ENCODE measurements around the gene INPP5F. TPM values are rescaled to one million over a fixed set of nuclear protein-coding genes. Genes with fewer than 3 reads are reported as not detected.

INPP5F gene
- total and polyA plus RNA-seq, 4 donors, result 5.6 to 22.9 (median 10.1) TPM

DNA sequence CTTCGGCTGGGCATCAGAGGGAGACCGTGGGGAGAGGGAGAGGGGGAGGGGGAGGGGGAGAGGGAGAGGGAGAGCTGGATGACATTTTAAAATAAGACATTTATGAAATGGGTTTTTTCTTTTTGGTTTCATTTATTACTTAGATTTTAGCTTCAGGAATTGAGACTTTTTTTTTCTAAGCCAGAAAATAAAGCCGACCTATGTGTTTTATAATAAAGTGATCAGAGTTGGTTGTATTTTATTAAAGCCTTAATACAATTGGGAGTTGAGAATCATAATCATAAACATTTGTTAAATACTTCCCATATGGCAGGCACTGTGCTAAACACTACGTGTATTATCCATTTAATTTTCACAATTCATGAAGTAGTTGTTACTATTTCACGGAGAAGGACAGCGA is 70.2 kb downstream of the INPP5F start:
- 91 to 98% methylated on average over 4 to 6 of the region's 6 CpGs for WGBS, 2 donors
- TF ChIP-seq, protein P1, sequence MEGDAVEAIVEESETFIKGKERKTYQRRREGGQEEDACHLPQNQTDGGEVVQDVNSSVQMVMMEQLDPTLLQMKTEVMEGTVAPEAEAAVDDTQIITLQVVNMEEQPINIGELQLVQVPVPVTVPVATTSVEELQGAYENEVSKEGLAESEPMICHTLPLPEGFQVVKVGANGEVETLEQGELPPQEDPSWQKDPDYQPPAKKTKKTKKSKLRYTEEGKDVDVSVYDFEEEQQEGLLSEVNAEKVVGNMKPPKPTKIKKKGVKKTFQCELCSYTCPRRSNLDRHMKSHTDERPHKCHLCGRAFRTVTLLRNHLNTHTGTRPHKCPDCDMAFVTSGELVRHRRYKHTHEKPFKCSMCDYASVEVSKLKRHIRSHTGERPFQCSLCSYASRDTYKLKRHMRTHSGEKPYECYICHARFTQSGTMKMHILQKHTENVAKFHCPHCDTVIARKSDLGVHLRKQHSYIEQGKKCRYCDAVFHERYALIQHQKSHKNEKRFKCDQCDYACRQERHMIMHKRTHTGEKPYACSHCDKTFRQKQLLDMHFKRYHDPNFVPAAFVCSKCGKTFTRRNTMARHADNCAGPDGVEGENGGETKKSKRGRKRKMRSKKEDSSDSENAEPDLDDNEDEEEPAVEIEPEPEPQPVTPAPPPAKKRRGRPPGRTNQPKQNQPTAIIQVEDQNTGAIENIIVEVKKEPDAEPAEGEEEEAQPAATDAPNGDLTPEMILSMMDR (IDR thresholded peaks at IDR 0.05; ENCODE audit: control extremely low read depth, extremely low read depth), result no peak
- Histone ChIP-seq H3K27me3 (ENCODE audit: control insufficient read depth in 3 of 3, insufficient read depth in 3 of 3, low read length in 2 of 3) (no peaks in the 10 kb centered on the region), H3K4me1 (ENCODE audit: control insufficient read depth in 5 of 5, insufficient read depth in 5 of 5, low read length in 5 of 5) (no peaks in the 10 kb centered on the region), H3K27ac (ENCODE audit: low read depth in 1 of 2, low read length in 1 of 2) (no peak overlapping the region), H3K9ac (ENCODE audit: insufficient read depth in 1 of 2, low read length in 2 of 2) (no peak overlapping the region), H3K9me3 (ENCODE audit: control insufficient read depth in 4 of 4, insufficient read depth in 3 of 4, low read length in 3 of 4) (no peaks in the 10 kb centered on the region), H3K36me3 (ENCODE audit: control insufficient read depth in 4 of 4, insufficient read depth in 4 of 4, low read length in 4 of 4) (peaks cover 0 to 4% (median 2%) of the 10 kb centered on the region in 4 donors), H3K4me3 (no peak overlapping the region)
- DNase-seq, result no peak
- ATAC-seq (ENCODE audit: insufficient read depth, low FRiP score), result no peak

DNA sequence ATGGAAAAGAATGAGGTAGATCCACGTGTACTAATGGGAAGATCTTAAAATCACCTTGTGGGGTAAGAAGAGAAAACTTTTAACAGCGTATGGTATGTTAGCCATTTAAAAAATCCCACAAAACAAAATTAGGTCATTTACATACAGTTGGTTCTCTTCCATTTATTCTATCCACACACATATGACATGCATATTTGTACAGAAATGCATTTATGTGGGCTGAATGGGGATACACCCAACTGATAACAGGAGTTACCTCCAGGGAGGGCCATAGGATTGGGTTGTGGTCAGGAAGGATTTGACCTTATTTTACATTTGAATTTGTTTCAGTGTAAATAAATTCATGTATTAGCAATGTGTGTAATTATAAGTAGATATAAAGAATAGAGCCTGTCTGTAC is 75.3 kb downstream of the INPP5F start:
- no peaks in the 10 kb centered on the region for H3K27me3 ChIP-seq (ENCODE audit: control insufficient read depth in 3 of 3, insufficient read depth in 3 of 3, low read length in 2 of 3)
- H3K36me3 ChIP-seq (ENCODE audit: control insufficient read depth in 4 of 4, insufficient read depth in 4 of 4, low read length in 4 of 4), result peaks cover 2 to 12% (median 3%) of the 10 kb centered on the region in 4 donors
- H3K4me3 ChIP-seq, result no peak overlapping the region
- TF ChIP-seq, protein P1 (IDR thresholded peaks at IDR 0.05; ENCODE audit: control extremely low read depth, extremely low read depth), result no peak
- 92 to 96% methylated on average over 2 of the region's 2 CpGs for WGBS, 2 donors
- no peaks in the 10 kb centered on the region for H3K9me3 ChIP-seq (ENCODE audit: control insufficient read depth in 4 of 4, insufficient read depth in 3 of 4, low read length in 3 of 4)
- DNase-seq (no peak), ATAC-seq (ENCODE audit: insufficient read depth, low FRiP score) (no peak)
- no peaks in the 10 kb centered on the region for H3K4me1 ChIP-seq (ENCODE audit: control insufficient read depth in 5 of 5, insufficient read depth in 5 of 5, low read length in 5 of 5)
- no peak overlapping the region for H3K27ac ChIP-seq (ENCODE audit: low read depth in 1 of 2, low read length in 1 of 2)
- H3K9ac ChIP-seq (ENCODE audit: insufficient read depth in 1 of 2, low read length in 2 of 2), result no peak overlapping the region

- ATAC-seq (ENCODE audit: insufficient read depth, low FRiP score) (no peak), DNase-seq (no peak)
- Histone ChIP-seq H3K27ac (ENCODE audit: low read depth in 1 of 2, low read length in 1 of 2) (no peak overlapping the region), H3K9ac (ENCODE audit: insufficient read depth in 1 of 2, low read length in 2 of 2) (no peak overlapping the region), H3K9me3 (ENCODE audit: control insufficient read depth in 4 of 4, insufficient read depth in 3 of 4, low read length in 3 of 4) (no peaks in the 10 kb centered on the region), H3K27me3 (ENCODE audit: control insufficient read depth in 3 of 3, insufficient read depth in 3 of 3, low read length in 2 of 3) (no peaks in the 10 kb centered on the region), H3K4me3 (no peak overlapping the region), H3K36me3 (ENCODE audit: control insufficient read depth in 4 of 4, insufficient read depth in 4 of 4, low read length in 4 of 4) (peaks cover under 1 to 12% (median 4%) of the 10 kb centered on the region in 4 donors), H3K4me1 (ENCODE audit: control insufficient read depth in 5 of 5, insufficient read depth in 5 of 5, low read length in 5 of 5) (no peaks in the 10 kb centered on the region)
- 94 to 95% methylated on average over 6 of the region's 6 CpGs for WGBS, 2 donors
- TF ChIP-seq, protein P1 (IDR thresholded peaks at IDR 0.05; ENCODE audit: control extremely low read depth, extremely low read depth), result no peak
These were observed 76.2 kb downstream of the INPP5F start for GRCh38 chr10:119801998-119802538.

GRCh38 chr10:119803264-119803663 is 77.4 kb downstream of the INPP5F start:
- Histone ChIP-seq H3K36me3 (ENCODE audit: control insufficient read depth in 4 of 4, insufficient read depth in 4 of 4, low read length in 4 of 4) (peaks cover 0 to 11% (median 4%) of the 10 kb centered on the region in 4 donors), H3K9me3 (ENCODE audit: control insufficient read depth in 4 of 4, insufficient read depth in 3 of 4, low read length in 3 of 4) (no peaks in the 10 kb centered on the region), H3K4me1 (ENCODE audit: control insufficient read depth in 5 of 5, insufficient read depth in 5 of 5, low read length in 5 of 5) (no peaks in the 10 kb centered on the region), H3K27ac (ENCODE audit: low read depth in 1 of 2, low read length in 1 of 2) (no peak overlapping the region), H3K27me3 (ENCODE audit: control insufficient read depth in 3 of 3, insufficient read depth in 3 of 3, low read length in 2 of 3) (no peaks in the 10 kb centered on the region), H3K9ac (ENCODE audit: insufficient read depth in 1 of 2, low read length in 2 of 2) (no peak overlapping the region), H3K4me3 (no peak overlapping the region)
- WGBS, 2 donors, result 94% methylated on average over 1 of the region's 1 CpG
- no peak for DNase-seq
- TF ChIP-seq, protein P1 (IDR thresholded peaks at IDR 0.05; ENCODE audit: control extremely low read depth, extremely low read depth), result no peak
- no peak for ATAC-seq (ENCODE audit: insufficient read depth, low FRiP score)
